ENCODE results near the gene GAREM1.

Gene GAREM1

DNA sequence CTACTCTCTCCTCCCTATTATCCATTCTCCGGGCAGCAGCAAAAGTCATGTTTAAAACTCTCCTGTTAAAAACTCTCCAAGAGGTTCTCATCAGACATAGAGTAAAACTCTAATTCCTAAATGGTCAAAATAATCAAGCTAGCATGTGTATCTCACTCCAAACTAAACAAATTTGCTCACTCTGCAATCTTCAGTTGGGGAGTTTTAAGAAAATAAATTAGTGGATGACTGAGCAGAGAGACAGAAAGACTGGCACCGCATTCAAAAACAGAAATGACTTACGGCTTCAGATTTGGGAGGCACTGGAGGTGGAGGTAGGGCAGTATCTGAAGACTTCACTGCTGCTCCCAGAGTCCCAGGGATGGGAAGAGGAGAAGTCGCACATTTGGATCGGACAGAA, 183.9 kb downstream of the GAREM1 start:
- FAIRE-seq = no peak

DNA sequence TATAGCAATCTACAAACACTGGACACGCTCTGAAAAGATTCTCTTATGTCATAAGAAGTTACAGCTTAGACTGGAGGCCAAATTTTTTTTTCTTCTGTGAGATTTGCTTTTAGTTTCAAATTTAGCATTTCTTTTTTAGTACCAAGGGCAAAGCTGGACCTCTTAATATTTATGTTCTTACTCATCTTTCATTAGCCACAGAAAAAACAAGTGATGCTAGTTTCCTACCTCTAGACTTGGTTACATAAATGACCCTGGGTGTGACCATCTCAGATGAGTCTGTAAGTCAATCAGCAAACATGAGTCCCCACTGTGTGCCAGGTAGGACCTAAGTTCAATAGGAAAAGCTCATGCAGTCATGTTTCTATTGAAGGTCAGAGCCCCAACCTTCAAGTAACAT, 186.4 kb downstream of the GAREM1 start:
- FAIRE-seq = no peak

DNA sequence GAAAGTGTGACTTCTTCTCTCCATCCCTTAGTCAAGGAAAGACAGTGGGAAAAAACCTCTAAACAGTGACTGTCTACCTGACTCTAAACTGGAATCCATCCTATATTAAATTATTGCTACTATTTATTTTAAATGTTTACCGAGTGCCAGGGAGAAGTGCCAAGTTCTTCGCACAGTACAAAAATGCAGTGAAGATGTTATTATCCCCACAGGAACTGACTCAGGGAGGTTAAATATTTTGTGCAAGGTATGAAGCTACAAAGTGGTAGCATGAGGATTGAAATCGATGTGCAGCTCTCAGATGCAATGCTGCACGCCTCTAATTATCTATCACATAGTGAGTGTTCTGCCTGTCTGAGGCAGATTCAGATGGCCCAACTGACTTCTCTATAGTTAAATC, 189.8 kb downstream of the GAREM1 start:
- no peak for FAIRE-seq

DNA sequence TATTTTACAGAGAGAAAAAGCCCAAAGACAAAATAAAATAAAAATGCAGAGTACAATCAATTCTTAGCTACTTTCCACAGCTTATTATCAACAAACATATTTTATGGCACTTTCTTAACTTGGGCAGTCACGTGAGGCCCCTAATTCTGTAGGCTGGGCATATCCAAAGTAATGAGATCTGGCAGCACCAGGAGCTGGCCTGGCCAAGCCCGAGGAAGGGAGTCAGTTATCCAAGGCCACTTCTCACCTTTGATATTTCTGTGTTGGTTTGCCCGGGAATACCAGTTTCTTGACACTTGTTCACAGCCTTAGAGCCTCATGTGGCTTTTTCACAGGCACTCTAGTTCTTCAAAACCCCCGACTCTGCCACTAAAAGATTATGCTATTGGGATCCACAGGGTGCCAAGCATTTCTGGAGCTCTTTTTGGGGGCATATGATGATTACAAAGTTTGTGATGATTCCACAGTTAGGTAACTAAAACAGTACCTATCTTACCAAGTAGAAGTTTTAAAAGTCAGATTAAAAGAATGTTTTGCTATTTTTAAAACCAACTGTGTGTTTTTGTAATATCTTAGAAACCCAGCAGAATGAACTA, 190.4 kb downstream of the GAREM1 start:
- no peak for FAIRE-seq

DNA sequence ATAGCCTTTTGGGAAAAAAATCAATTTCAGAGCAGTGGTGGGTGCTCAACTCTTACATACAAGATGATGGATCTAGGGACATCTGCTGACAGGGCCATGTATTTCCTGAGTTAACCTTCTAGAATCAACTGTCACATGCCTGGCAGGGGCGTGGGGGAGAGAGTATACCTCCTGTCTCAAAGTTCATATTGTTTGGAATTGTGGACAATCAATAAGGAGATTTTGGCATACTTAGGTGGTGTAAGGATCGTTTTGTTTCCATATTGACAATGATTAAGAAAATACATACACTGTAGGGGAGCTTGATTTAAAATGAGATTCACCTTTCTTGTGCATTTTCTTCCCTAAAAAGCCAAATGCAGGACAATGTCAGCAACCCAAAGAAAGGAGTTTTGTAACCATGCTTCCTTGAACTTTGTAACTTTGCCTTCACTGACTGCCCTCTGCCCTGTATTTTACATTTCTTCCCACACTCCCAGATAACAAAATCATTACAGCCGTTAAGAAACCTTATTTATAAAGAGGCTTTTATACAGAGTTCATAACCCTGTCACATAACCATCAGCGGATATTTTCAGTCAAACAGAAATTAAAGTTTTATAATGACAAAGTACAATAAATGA, 192.4 kb downstream of the GAREM1 start:
- no peak for FAIRE-seq

DNA sequence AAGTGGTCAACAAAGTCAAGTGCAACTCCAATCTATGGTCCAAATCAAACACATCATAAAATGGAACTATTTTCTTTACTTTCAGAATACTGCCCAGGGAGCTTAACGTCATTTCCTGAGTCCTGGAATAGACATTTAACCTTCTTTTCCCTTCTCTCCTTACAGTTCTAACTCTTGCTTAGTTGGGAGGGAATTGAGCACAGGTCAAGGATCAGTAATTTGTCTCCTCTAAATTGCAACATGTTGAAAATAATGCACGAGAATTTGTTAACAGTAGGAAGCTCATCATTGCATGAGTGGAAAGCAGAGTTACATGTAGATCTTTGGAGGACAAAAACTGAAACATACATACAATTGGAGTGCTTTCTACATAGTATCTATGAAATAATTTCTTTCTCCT, 193.1 kb downstream of the GAREM1 start:
- FAIRE-seq = no peak

DNA sequence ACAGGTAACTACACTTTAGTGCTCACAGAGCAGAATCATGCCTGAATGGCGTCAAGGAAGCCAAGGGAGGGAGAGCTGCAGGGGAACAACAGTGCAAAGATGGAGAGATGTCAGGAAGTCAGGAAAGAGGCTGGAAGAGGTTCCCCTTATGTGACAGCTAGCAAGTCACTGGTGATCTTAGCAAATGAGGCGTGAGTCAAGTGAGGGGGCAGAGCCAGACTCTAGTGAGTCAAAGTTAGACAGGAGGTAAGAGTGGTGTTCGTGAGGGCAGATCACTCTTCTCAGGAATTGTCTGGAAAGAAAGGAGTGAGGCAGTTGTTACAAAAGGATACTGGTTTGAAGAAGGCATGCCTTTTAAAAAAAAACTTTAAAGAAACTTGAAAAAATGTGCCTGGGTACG, 193.8 kb downstream of the GAREM1 start:
- no peak for FAIRE-seq

DNA sequence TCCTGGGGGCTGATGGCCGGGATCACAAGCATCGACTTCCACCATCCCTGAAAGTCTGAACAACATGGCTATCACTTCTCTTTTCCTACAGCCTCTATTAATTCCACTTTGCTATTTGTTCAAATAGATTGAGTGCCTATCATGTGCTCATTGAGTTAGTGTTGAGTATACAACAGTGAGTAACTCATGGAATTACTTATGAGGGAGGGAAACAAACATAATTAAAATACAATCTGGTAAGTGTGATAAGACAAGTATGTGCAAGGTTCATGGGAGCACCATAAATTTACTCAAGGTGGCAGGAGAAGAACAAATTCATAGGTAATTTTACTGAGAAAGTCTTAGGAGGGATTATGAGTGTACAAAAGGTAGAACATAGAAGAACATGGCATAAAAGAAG, 194.4 kb downstream of the GAREM1 start:
- FAIRE-seq = no peak

DNA sequence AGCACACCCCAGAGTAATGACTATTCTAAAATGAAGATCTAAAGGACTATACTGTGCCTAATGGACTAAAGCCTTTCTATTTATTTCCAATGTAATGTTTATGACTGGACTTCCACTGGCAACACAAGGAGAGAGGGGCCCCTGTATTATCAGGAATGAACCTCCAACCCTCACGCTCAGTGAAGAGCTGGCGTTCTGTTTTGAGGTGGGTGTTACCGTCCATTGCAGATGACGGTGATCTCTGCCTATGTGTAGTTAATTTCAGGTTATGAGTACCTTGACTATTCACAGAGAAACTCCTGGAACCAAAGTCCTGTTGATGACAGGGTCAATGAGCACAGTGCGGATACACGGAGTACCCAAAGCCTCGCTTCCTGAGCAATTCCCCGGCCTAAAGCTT, 195.5 kb downstream of the GAREM1 start:
- FAIRE-seq = no peak

DNA sequence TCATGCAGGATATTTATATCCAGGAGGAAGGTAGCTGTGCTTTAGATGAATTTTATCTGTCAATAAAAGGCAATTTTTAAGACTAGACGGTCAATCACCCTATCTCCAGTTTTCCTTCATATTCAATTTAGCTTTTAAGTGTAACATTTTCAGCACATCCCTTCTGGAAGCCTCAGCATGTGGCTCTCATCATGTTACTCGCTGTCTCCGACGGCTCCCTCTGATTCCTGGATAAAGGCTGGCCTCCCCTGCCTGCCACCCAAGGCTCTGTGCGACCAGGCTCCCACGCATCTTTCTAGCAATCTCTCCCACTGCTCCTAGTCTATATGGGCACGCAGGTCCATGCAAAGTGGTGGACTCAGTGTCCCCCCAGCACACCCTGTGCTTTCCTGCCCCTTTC, 196.4 kb downstream of the GAREM1 start:
- no peak for FAIRE-seq

DNA sequence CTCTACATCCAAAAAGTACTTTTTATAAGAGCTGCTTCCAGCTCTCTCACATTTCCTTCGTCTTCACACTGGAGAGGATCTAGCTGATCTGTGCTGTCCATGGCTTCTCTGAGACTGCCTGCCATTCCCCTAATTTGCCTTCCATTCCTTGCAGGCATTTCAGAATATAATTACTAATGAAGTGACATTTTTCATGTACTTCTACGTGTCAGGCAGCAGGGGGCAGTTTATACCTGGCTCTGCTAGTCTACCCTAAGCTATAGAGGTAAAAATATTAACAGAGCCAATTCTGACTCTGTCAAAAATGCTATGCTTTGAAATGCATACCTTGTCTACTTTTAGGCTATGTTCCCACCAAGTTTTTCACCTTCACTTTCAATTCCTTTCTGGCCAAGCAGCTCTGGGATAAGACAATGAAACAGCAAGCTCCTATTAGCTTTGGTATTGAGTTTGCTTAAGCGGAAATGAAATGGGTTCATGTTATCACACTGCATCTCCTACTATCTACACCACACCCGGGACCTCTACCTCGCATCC, 198.9 kb downstream of the GAREM1 start:
- FAIRE-seq = no peak

DNA sequence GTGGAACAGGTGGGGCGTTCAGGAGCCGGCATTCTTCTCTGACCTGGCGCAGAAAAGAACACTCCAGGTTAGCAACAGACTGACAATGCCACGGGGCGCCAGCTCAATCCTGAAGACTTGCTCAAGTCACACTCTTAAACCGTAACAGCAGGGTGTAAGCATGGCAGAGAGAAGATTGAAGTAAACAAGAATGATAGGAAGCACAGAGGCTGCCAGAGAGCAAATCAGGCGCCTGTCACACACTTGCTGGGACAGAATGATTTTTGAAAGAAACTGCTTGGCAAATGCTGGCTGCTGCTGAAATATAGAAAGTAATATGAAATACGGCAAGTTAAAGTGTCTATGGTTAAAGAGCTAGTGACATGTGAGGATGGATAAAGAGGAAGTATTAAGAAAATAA, 200.3 kb downstream of the GAREM1 start:
- FAIRE-seq = no peak

DNA sequence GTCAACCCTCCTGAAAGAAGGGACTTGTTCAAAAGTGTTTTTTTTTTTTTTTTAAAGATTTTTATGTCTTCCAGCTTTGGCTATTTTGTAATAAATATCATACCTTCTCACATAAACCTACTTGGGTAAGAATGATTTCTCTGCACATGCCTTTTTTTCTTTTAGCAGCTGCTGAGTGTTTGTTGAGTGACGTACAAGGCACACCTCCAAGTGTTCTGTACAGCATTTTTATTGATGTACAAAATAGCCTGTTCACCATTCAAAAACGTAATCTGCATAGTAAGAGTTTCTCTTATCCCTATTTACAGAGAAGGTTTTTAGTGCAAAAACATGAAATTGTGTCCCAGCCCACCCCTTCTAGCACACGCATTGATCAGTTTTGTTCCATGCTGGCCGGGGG, 203.2 kb downstream of the GAREM1 start:
- no peak for FAIRE-seq

DNA sequence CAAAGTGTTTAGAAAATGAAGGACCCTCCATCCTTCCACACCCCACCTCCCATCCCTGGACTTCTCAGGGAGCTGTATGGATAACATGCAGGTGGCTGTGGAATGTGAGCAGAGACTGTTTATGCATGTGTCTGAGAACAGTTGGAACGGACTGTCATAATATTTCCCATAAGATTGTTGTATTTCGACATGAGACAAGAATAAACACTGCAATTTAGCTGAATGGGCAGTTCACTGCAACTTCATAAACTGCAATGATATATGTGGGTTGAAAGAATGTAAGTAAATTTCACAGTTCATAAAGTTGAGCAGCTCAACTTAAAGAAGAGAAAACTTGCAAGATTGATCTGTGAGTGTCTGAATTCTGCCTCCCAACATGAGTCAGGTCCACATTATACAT, 206.3 kb downstream of the GAREM1 start:
- FAIRE-seq = no peak

DNA sequence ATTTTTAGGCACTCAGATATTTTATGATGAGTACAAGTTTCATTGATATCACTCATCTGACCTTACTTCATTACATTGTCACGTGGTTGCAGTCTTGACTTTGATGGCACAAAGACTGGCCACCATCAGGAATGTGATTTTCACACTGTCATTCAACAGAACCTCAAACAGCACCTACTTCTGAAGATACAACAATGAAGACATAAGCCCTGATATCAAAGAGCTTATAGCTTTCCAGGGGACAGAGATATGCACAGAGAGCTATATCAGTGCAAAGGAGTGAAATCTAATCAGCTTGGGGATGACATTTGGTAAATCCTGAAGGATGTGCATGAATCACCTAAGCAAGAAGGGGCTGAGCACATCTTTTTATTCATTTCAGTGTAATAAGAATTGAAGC, 208.6 kb downstream of the GAREM1 start:
- FAIRE-seq = no peak

DNA sequence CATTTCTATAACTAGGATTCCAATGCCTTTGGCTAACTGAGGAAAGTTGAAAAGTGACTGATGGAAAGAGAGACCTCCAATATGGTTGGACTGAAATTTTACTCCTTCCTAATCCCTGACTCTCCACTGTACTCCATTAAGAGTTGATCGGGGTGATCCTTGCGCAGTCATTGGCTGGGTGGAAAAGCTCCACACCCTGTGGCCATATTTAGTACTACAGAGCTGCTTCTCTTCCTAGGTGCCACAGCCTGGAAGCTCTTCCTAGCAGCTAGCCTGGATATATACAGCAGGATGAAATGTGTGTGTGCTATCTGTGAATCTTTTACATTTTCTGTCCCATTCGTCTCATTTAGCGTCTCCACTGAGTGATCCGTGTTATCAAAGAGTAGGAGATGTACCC, 209.7 kb downstream of the GAREM1 start:
- no peak for FAIRE-seq

DNA sequence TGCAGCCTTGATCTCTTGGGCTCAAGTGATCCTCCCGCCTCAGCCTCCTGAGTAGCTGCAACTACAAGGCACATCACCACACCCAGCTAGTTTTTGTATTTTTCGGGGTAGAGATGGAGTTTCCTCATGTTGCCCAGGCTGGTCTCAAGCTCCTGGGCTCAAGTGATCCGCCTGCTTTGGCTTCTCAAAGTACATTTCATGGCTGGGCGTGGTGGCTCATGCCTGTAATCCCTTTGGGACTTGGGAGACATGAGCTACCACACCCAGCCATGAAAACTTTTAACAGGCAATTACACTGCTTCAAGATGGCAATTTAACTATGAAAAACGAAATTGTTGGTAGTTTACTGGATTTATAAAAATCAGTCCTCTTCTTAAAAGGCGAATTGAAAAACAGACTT, 211.1 kb downstream of the GAREM1 start:
- FAIRE-seq = no peak

DNA sequence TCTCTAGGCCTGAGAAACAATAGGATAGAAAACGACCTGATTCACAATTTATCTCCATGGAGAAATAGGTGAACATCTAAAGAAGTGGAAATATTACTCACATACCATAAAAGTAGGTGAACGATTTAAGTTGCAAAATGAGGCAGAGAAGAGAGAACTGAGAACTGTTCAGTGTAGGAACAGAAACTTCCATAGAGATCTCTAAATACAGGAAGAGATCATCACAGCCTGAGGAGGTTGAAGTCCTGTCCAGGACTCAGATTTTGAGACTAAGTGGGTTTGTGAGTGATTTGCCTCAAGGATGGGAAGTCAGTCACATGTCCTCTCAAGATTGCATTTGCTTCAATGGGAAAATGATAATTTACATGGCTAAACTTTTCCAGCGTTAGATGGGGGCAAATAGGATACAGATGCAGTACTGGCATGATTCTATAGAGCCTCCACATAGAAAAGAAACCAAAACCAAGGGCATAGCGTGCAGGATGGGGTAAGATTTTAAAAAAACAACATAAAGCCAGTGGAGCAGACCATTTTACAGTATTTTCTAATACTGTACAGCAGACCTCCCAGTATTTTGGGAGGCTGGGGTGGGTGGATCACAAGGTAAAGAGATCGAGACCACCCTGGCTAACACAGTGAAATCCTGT, 212.0 kb downstream of the GAREM1 start:
- no peak for FAIRE-seq

DNA sequence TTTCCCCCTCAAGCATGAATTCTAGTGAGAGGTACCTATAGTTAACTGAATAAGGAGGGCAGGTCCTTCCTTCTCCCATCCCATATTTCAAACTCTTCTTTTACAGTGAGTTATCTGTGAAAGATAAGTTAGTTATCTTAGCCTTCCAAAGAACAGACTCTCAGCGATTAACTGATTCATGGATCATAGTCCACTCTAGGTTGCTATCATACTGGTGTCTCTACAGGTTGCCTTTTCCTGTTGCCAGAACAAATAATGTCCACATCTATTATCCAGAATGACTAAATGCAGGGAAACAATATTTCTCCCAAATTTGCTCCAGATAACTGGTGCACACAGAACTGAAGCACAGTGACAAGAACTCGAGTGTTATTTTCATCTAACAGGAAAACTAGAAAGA, 212.5 kb downstream of the GAREM1 start:
- no peak for FAIRE-seq

DNA sequence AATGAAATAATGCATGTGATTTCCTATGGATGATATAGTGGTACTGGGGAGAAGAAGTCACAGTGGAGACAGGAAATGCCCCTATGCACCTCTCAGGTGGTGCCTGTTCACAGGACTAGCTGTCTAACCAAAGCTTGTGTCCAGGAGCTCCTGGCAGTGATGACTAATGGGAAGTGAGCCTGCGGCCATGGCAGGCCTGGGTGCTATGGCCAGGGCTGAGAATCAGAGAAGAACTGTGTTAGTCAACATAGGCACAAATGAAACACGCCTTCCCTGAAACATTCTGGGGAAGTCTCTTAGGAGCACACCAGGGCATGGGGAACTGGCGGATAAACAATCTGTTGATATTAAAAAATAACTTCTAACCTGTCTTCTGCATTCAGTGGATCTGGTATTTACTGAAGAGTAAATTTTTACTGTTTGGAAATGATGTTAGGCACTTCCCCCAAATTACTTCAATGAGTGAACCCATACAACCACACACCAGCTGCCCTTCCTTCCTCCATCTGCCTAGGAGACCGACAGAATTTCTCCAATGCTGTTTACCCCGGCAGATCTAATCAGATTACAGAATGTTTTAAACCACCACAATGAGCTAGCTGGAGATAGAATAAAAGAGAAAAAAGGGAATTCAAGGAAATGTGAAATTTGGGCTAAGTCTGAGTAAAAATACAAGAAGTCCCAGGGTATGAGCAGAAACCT, 213.4 kb downstream of the GAREM1 start:
- no peak for FAIRE-seq

DNA sequence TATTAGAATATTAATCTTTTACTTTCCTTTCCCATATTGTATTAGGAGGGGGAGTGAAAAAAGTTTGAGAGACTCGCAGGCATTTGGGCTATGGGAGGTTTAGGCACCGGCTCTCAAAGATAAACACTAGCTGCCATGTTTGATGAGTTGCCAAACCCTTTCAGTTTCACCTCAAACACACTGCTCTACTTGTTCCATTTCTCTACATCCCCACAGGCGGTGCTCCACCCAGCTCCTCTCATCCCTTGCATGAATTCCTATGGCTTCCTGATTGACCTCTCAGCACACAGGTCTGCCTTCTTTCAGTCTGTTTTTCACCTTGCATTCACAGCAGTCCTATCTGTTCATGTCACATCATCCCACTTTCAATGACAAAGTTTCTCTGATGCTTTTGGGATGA, 215.1 kb downstream of the GAREM1 start:
- FAIRE-seq = no peak

DNA sequence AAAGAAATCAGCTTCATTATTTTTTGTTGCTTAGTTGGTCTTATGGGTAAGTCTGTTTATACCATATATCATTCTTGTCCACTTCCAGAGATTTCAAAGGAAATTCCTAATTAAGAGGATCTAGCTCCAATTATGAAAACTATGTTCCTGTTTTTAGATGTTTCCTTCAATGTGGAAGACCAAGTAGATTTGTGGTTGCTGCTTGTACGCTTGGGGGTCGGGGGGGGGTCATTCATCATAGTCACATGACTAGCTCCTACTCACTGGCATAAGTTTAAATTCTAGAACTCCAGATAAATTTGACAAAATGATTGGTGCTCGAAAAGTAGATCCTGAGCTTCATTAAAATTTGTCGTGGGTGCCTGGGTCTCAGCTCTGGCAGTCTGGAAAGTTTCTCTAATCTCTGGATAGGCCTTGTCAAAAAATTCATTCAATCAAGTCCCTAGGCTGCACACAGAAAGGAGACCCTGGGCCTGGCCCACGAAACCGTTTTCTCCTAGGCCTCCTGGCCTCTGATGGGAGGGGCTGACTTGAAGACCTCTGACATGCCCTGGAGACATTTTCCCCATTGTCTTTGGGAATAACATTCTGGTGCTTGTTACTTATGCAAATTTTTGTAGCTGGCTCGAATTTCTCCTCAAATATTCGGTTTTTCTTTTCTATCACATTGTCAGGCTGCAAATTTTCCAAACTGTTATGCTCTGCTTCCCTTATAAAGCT, 218.4 kb downstream of the GAREM1 start:
- FAIRE-seq = no peak

DNA sequence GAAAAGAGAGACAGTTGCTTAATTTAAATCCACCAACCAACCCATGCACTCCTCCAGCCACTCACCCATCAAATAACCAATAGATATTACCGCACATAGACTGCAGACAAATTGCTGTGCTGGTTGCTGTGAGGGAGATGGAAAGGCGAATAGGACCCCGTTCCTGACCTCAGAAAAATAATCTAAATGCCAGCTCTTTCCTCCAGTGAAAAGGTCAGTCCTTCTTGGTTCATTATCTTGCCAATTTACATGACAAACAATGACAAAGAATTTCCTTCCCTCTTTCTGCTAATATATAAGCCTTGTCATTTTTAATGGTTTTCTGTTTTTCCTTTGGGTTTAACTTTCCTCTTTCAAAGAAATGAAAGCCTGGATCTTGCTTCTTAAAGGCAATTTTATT, 219.2 kb downstream of the GAREM1 start:
- FAIRE-seq = no peak
